GM18951 (cell line): ENCODE measurements around the gene UBE2R2.

Source experiments
- POLR2A ChIP-seq: IDR thresholded peaks from 4 replicates; pipeline ENCODE4 v1.6.1; 2011; ENCODE audit warnings: mild to moderate bottlenecking; ENCODE audit not compliant: insufficient read length, insufficient read depth; ENCODE audit errors: extremely low read depth
- in situ Hi-C: fragments of 300-500 bp; cut with MboI; formaldehyde crosslinking; loops from one replicate; pipeline ENCODE4 v1.12.0; 2022; ENCODE audit warnings: low sequenced_read_pairs, mixed read lengths, inconsistent platforms; ENCODE audit not compliant: unreplicated experiment

UBE2R2 gene

DNA sequence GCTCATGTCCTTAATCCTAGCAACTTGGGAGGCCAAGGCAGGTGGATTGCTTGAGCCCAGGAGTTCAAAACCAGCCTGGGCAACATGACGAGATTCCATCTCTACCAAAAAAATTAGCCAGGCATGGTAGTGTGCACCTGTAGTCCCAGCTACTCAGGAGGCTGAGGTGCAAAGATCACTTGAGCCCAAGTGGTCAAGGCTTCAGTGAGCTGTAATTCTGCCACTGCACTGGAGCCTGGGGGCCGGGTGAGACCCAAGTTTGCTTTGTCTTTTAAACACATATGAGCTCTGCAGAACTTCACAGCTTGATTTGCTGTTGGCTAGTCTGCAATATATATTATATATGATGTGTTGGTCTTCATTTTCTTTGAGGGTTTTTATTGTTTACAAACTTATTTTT is 89.8 kb downstream of the UBE2R2 start:
- in situ Hi-C loops: no loop called here

GRCh38 chr9:33907347-33907746 is 90.4 kb downstream of the UBE2R2 start:
- no peak for TF ChIP-seq POLR2A
- in situ Hi-C loops: no loop called here

More for the DNA sequence above, 89.8 kb downstream of the UBE2R2 start:
- no peak for TF ChIP-seq POLR2A

DNA sequence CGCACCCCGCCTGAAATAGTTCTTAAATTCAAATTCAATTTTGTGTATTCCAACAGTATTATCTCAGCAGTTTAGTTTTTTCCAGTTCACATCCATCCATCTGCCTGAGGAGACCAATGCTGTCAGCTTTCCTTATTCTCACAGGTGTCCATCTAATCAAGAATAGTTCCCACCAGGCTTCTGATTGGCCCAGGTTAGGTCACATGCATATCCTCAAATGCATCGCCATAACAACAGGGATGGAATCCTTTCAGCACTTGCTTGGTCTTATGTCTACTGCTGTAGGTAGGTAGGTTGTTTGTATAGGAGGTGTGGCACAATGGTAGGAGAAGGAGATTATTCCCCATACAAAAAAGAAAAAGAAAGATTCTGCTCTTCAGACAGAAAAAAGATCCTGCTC is 91.2 kb downstream of the UBE2R2 start:
- TF ChIP-seq POLR2A: no peak
- in situ Hi-C loops: no loop called here

DNA sequence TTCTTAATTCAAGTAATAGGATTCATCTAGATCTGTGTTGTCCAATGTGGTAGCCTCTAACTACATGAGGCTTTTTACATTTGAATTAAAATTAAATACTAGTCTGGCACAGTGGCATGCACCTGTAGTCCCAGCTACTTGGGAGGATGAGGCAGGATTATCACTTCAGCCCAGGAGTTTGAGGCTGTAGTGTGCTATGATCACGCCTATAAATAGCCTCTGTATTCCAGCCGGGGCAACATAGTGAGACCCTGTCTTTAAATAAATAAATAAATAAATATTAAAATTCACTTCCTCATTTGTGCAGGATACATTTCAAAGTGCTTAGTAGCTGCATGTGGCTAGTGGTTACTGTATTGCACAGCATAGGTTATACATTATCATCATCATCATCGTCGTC is 91.8 kb downstream of the UBE2R2 start:
- in situ Hi-C loops: no loop called here
- TF ChIP-seq POLR2A: no peak

- in situ Hi-C loops: no loop called here
- TF ChIP-seq POLR2A: no peak
Measured at GRCh38 chr9:33913541-33913940, 96.6 kb downstream of the UBE2R2 start.

GRCh38 chr9:33914887-33915628 is 98.1 kb downstream of the UBE2R2 start:
- no peak for TF ChIP-seq POLR2A
- in situ Hi-C loops: no loop called here

DNA sequence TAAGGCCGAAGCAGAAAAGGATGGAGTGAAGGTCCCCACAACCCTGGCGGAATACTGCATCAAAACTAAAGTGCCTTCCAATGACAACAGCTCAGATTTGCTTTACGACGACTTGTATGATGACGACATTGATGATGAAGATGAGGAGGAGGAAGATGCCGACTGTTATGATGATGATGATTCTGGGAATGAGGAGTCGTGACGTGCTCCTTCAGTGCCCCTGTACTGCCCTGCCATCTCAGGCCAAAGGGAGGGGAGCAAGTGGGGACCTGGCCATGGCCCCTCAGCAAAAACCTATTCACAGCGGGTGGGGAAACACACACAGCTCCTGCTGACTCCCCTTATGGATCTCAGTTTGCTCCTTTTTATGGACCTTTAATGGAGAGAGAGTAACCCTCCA is 100.1 kb downstream of the UBE2R2 start:
- peak; percentile 29 for TF ChIP-seq POLR2A
- in situ Hi-C loops: no loop called here

GRCh38 chr9:33919276-33919897 is 102.4 kb downstream of the UBE2R2 start:
- in situ Hi-C loops: no loop called here
- TF ChIP-seq POLR2A: no peak

DNA sequence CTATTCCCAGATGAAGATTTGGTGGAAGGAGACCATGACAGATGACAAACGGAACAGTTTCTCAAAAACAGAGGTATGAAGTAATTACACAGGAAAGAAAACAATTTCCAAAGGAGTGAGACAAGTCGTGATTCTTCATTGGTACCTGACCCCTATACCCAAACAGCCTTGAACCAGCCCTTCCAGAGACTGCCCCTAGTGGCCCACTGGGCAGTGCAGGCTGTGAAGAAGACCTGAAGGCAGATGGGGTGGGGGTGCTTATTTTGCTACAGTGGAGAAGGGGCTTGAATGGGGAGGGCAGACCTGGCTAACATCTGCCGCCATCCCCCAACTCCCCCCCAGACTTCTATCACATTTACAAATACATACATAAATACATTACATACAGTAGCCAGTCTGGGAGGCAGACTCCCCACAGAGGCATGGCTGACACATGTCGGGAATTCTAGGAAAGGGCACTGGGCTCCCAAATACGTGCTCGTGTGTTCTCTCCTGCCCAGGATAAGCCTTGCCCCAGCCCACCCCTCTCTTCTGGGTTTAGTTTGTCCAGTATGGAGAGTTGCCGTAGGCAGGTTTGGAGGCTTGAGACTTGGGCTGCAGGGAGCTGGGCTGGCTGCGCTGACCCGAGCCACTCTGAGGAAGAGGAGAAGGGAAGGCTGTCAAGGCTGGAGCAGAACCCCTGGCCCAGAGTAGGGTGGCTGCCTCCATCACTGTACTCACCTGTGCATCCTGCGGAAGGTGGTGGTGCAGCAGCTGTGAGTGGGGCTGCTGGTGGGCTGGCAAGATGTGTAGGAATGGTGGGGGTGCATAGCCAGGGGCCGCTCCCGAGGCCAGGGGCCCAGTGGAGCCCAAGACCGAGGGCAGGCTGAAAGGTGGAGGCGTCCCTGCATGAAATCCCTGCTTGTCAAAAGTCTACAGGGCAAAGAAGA is 105.3 kb downstream of the UBE2R2 start:
- TF ChIP-seq POLR2A: peak; percentile 13
- in situ Hi-C loops: no loop called here

DNA sequence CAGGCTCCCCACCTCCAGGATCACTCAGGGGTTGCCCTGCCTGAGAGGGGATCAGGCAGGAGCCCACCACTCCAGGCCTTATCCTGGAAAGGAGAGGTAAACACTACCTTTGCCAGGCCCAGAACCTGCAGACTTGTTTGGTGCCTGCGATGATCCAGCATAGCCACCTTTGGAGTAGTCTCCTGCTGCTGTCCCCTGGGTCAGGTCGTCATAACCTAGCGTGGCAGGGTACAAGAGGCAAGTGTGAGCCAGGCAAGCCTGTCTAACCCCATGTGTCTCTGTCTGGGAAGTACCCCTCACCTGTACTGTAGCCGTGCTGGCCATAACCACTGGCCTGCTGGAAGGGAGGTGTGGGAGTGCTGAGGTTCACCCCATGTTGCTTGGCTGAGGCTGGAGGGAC is 106.1 kb downstream of the UBE2R2 start:
- in situ Hi-C loops: no loop called here

DNA sequence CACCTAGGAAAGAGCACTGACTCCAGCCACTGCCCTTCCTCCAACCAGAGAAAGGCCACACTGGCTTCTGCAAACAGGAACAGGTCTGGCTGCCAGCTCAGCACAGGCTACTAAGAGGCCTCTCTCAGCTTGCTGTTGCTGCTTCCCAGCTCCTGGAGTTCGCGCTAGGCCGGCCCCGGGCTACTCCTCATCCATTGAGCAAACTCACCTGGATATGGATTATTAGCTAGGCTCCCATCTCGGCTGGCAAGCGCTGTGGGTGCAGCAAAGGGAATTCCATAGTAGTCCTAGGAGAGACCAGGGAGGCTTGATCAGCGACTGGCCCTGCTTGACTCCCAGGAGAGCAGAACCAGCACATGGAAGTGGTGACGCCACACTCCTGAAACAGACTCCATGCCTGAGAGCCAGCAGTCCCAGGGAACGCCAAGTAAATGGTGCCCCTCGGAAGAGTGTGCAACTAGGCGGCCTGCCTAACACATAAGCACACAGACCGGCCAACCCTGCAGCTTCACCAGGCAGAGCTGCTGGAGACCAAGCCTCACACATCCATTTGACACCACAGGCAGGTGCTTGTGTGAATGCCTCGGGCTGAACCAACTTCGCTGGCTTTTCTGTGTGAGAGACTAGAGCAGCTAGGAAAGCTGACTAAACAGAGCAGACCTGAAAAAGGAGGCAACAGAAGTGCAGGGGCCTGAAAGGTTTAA is 107.2 kb downstream of the UBE2R2 start:
- no peak for TF ChIP-seq POLR2A
- in situ Hi-C loops: no loop called here

More for the DNA sequence above, 106.1 kb downstream of the UBE2R2 start:
- no peak for TF ChIP-seq POLR2A

DNA sequence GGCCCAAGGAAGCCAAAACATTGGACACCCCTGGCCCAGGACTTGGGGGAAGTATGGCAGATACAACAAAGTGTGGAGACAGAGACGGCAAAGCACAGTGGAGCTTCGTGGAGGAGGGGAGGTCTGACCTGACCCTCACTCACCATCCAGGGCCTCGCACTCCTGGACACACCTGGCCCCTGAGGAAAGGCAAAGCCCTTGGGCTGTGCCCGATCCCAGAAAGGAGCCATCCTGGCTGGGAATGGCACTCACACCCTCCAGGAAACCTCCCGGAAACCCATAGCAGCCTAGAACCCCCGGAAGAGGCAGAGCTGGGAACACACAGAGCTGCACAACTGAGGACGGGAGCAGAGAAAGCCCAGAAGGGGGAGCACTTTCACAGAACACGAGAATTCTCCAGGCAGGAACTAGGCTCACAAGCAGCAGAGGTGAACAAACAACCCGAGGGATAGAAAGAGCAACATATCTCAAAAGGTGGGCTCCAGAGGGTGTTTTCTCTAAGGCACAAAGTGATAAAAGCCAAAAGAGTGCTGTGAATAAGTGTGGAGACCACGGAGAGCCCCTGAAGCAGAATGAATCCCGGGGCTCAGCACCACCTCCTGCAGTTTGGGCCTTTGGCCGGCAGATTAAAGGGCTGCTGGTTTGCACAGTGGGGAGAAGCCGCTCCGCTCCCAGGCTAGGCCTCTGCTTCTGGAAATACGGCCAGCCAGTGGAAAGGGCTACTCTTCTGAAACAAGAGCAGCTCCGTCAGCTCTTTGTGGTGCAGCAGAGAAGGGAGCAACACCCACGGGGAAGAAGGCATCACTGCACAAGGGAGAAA is 108.2 kb downstream of the UBE2R2 start:
- no peak for TF ChIP-seq POLR2A
- in situ Hi-C loops: no loop called here
